Measurements from ENCODE around the gene PSMB2.

Gene PSMB2

DNA sequence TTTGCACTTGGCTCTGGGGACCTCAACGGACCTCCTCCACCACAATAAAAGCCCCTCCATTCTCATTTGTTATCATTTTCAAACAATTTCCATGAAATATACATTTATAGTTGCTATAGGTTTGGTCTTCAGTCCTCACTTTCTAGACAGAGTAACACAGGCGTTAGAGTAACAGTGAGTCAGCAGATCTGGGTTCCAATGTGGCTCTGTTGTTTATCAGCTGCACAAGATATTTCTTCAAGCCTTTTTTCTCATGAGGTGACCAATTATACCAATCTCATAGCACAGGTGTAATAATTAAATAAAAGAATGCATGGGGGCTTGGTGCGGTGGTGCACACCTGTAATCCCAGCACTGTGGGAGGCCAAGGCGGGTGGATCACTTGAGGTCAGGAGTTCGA, 32.8 kb upstream of the PSMB2 start (continued):
- no peak for TF ChIP-seq ATF2 (tag by site-specific recombination; IDR thresholded peaks at IDR 0.05; ENCODE audit: low read depth)
- no peak for TF ChIP-seq ZFP69B (tag by site-specific recombination; IDR thresholded peaks at IDR 0.05)
- TF ChIP-seq ZNF837 (tag by site-specific recombination; IDR thresholded peaks at IDR 0.05): no peak
- TF ChIP-seq OVOL3 (tag by site-specific recombination; IDR thresholded peaks at IDR 0.05): no peak
- TF ChIP-seq ZNF629 (tag by site-specific recombination; IDR thresholded peaks at IDR 0.05): no peak

- Histone ChIP-seq H3K4me1 (ENCODE audit: control insufficient read depth, insufficient read depth, low read length) (no peaks in the 10 kb centered on the region), H3K9me3 (ENCODE audit: control insufficient read depth, insufficient read depth, low read depth, low read length) (no peaks in the 10 kb centered on the region), H3K4me3 (ENCODE audit: low read depth, low read length) (no peak overlapping the region), H3K27ac (ENCODE audit: extremely low read depth, low read depth, low read length) (no peak overlapping the region), H3K36me3 (ENCODE audit: control insufficient read depth in 2 of 2, insufficient read depth in 1 of 2, low read length in 2 of 2) (no peaks in the 10 kb centered on the region)
- CTCF ChIA-PET: interaction anchor here (1.2 kb wide), 1 partner anchor 42 kb away, joined by 7 read pairs; no protein-coding TSS in a partner anchor
- TF ChIP-seq ZNF248 (tag by site-specific recombination; IDR thresholded peaks at IDR 0.05): no peak
- TF ChIP-seq ZNF223 (tag by site-specific recombination; IDR thresholded peaks at IDR 0.05): no peak
- no peak for TF ChIP-seq SALL2 (tag by site-specific recombination; IDR thresholded peaks at IDR 0.05; ENCODE audit: borderline replicate concordance)
- no peak for TF ChIP-seq KLF16 (tag by site-specific recombination; IDR thresholded peaks at IDR 0.05)
- TF ChIP-seq ZBTB8A (tag by site-specific recombination; IDR thresholded peaks at IDR 0.05): no peak
- no peak for TF ChIP-seq ZNF501 (tag by site-specific recombination; IDR thresholded peaks at IDR 0.05)
- no peak for TF ChIP-seq ZSCAN16 (tag by site-specific recombination; IDR thresholded peaks at IDR 0.05)
- no peak for TF ChIP-seq HOXD13 (CRISPR knock-in tag; IDR thresholded peaks at IDR 0.05; ENCODE audit: borderline replicate concordance)
- TF ChIP-seq, protein P1, sequence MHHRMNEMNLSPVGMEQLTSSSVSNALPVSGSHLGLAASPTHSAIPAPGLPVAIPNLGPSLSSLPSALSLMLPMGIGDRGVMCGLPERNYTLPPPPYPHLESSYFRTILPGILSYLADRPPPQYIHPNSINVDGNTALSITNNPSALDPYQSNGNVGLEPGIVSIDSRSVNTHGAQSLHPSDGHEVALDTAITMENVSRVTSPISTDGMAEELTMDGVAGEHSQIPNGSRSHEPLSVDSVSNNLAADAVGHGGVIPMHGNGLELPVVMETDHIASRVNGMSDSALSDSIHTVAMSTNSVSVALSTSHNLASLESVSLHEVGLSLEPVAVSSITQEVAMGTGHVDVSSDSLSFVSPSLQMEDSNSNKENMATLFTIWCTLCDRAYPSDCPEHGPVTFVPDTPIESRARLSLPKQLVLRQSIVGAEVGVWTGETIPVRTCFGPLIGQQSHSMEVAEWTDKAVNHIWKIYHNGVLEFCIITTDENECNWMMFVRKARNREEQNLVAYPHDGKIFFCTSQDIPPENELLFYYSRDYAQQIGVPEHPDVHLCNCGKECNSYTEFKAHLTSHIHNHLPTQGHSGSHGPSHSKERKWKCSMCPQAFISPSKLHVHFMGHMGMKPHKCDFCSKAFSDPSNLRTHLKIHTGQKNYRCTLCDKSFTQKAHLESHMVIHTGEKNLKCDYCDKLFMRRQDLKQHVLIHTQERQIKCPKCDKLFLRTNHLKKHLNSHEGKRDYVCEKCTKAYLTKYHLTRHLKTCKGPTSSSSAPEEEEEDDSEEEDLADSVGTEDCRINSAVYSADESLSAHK (tag by site-specific recombination; IDR thresholded peaks at IDR 0.05): no peak
- TF ChIP-seq ZNF660 (tag by site-specific recombination; IDR thresholded peaks at IDR 0.05): no peak
- no peak for TF ChIP-seq ZNF324 (tag by site-specific recombination; IDR thresholded peaks at IDR 0.05)
- TF ChIP-seq, protein P2, sequence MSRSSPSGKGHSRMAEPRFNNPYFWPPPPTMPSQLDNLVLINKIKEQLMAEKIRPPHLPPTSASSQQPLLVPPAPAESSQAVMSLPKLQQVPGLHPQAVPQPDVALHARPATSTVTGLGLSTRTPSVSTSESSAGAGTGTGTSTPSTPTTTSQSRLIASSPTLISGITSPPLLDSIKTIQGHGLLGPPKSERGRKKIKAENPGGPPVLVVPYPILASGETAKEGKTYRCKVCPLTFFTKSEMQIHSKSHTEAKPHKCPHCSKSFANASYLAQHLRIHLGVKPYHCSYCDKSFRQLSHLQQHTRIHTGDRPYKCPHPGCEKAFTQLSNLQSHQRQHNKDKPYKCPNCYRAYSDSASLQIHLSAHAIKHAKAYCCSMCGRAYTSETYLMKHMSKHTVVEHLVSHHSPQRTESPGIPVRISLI (tag by site-specific recombination; IDR thresholded peaks at IDR 0.05): no peak
- no peak for TF ChIP-seq ZBTB21 (tag by site-specific recombination; IDR thresholded peaks at IDR 0.05)
- no peak for TF ChIP-seq ZNF561 (tag by site-specific recombination; IDR thresholded peaks at IDR 0.05; ENCODE audit: borderline replicate concordance)
- TF ChIP-seq, protein P3, sequence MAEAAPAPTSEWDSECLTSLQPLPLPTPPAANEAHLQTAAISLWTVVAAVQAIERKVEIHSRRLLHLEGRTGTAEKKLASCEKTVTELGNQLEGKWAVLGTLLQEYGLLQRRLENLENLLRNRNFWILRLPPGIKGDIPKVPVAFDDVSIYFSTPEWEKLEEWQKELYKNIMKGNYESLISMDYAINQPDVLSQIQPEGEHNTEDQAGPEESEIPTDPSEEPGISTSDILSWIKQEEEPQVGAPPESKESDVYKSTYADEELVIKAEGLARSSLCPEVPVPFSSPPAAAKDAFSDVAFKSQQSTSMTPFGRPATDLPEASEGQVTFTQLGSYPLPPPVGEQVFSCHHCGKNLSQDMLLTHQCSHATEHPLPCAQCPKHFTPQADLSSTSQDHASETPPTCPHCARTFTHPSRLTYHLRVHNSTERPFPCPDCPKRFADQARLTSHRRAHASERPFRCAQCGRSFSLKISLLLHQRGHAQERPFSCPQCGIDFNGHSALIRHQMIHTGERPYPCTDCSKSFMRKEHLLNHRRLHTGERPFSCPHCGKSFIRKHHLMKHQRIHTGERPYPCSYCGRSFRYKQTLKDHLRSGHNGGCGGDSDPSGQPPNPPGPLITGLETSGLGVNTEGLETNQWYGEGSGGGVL (tag by site-specific recombination; IDR thresholded peaks at IDR 0.05): no peak
- no peak for TF ChIP-seq ZNF473 (tag by site-specific recombination; IDR thresholded peaks at IDR 0.05)
- TF ChIP-seq KLF10 (tag by site-specific recombination; IDR thresholded peaks at IDR 0.05): no peak
- no peak for TF ChIP-seq HIC1 (tag by site-specific recombination; IDR thresholded peaks at IDR 0.05)
- TF ChIP-seq ZBTB1 (tag by site-specific recombination; IDR thresholded peaks at IDR 0.05): no peak
- TF ChIP-seq CTCF (tag by site-specific recombination; IDR thresholded peaks at IDR 0.05): no peak
- POLR2A ChIA-PET: no interaction called here
Observed at GRCh38 chr1:35672116-35672515, 30.8 kb upstream of the PSMB2 start.

All from HEK293 (cell line).